CD14-positive monocyte (primary cell): ENCODE results near the gene CLEC2B. TPM values are rescaled to one million over a fixed set of nuclear protein-coding genes. Genes with fewer than 3 reads are reported as not detected.
A peak's percentile ranks its signal among the peaks of the same experiment; 100 is the strongest.

Source experiments
- DNase-seq, 3 donors: peaks; one replicate each; pipeline ENCODE4 v3.0.0-alpha.2; 2011 to 2022
- H2AFZ ChIP-seq: 2 replicates; pipeline ENCODE4 v1.6.0; 2012; ENCODE audit warnings: mild to moderate bottlenecking, low read depth, low read length, inconsistent platforms; ENCODE audit not compliant: insufficient read depth, poor library complexity, severe bottlenecking
- H3K27ac ChIP-seq, 2 donors: 1 replicate in 1 of 2; 2 replicates in 1 of 2; pipeline ENCODE4 v1.5.1; 2012 to 2013; ENCODE audit warnings: low read length in 2 of 2, control low read depth in 1 of 2, inconsistent platforms in 1 of 2, low read depth in 1 of 2, mild to moderate bottlenecking in 1 of 2
- H3K27me3 ChIP-seq, 2 donors: one replicate each; pipeline versions ENCODE4 v1.6.0 to v1.6.1; 2011 to 2013; ENCODE audit warnings: low read length in 2 of 2; ENCODE audit not compliant: control insufficient read depth in 2 of 2, insufficient read depth in 2 of 2
- H3K36me3 ChIP-seq, 2 donors: replicated peaks in 1 of 2; 1 replicate in 1 of 2; 2 replicates in 1 of 2; pipeline versions ENCODE4 v1.5.1 to v1.6.1; 2012 to 2013; ENCODE audit warnings: low read length in 2 of 2, control low read depth in 1 of 2, inconsistent platforms in 1 of 2, mild to moderate bottlenecking in 1 of 2; ENCODE audit not compliant: insufficient read depth in 2 of 2, control insufficient read depth in 1 of 2
- H3K4me1 ChIP-seq, 2 donors: 1 replicate in 1 of 2; 2 replicates in 1 of 2; pipeline versions ENCODE4 v1.5.1 to v1.6.1; 2012 to 2013; ENCODE audit warnings: low read length in 2 of 2, control low read depth in 1 of 2, inconsistent platforms in 1 of 2, mild to moderate bottlenecking in 1 of 2, moderate library complexity in 1 of 2; ENCODE audit not compliant: insufficient read depth in 2 of 2, control insufficient read depth in 1 of 2
- H3K4me2 ChIP-seq: replicated peaks from 2 replicates; pipeline ENCODE3; 2012; ENCODE audit warnings: low read length, moderate library complexity, mild to moderate bottlenecking; ENCODE audit not compliant: poor library complexity, severe bottlenecking; ENCODE audit errors: extremely low read depth
- H3K4me3 ChIP-seq, 3 experiments: fragments of 200-600 bp in 1 of 3; sonication (generic) in 1 of 3; replicated peaks in 1 of 3; 1 replicate in 2 of 3; 2 replicates in 1 of 3; pipeline ENCODE4 v1.5.1; 2011 to 2013; ENCODE audit warnings: low read length in 3 of 3, mild to moderate bottlenecking in 3 of 3, control low read depth in 2 of 3, low read depth in 2 of 3, inconsistent platforms in 1 of 3, moderate library complexity in 1 of 3
- H3K79me2 ChIP-seq: 2 replicates; pipeline ENCODE4 v1.6.0; 2012; ENCODE audit warnings: mild to moderate bottlenecking, control low read depth, inconsistent platforms, low read length, moderate library complexity; ENCODE audit not compliant: insufficient read depth
- H3K9ac ChIP-seq: 2 replicates; pipeline ENCODE4 v1.6.0; 2017; ENCODE audit warnings: low read length, mild to moderate bottlenecking; ENCODE audit not compliant: insufficient read depth, poor library complexity, severe bottlenecking
- H3K9me3 ChIP-seq, 2 donors: replicated peaks in 1 of 2; 1 replicate in 1 of 2; 2 replicates in 1 of 2; pipeline versions ENCODE4 v1.5.1 to v1.6.1; 2012 to 2013; ENCODE audit warnings: low read length in 2 of 2, control low read depth in 1 of 2; ENCODE audit not compliant: control insufficient read depth in 1 of 2, insufficient read depth in 1 of 2
- H4K20me1 ChIP-seq: 2 replicates; pipeline ENCODE4 v1.6.0; 2012; ENCODE audit warnings: mild to moderate bottlenecking, low read length, control low read depth, moderate library complexity; ENCODE audit not compliant: insufficient read depth
- H3K27ac Mint-ChIP-seq, 7 donors: one replicate each; pipeline ENCODE4 v1.8.0; 2020; ENCODE audit warnings: mild to moderate bottlenecking in 7 of 7, mixed read lengths in 7 of 7, moderate library complexity in 6 of 7, inconsistent platforms in 2 of 7
- H3K27me3 Mint-ChIP-seq, 3 donors: one replicate each; pipeline ENCODE4 v1.8.0; 2021 to 2022; ENCODE audit warnings: low read depth in 3 of 3, mild to moderate bottlenecking in 3 of 3, mixed read lengths in 3 of 3, moderate library complexity in 3 of 3, inconsistent platforms in 1 of 3
- H3K36me3 Mint-ChIP-seq, 2 donors: one replicate each; pipeline ENCODE4 v1.8.0; 2020; ENCODE audit warnings: mixed read lengths in 2 of 2, inconsistent platforms in 1 of 2, mild to moderate bottlenecking in 1 of 2
- H3K4me1 Mint-ChIP-seq: one replicate; pipeline ENCODE4 v1.8.0; 2020; ENCODE audit warnings: mild to moderate bottlenecking, mixed read lengths
- H3K4me3 Mint-ChIP-seq, 2 donors: one replicate each; pipeline ENCODE4 v1.8.0; 2020; ENCODE audit warnings: mild to moderate bottlenecking in 2 of 2, mixed read lengths in 2 of 2, moderate library complexity in 1 of 2
- H3K9me3 Mint-ChIP-seq, 7 donors: one replicate each; pipeline ENCODE4 v1.8.0; 2020 to 2022; ENCODE audit warnings: mixed read lengths in 7 of 7, mild to moderate bottlenecking in 6 of 7, moderate library complexity in 6 of 7, inconsistent platforms in 2 of 7
- WGBS: methylation state at CpG from one replicate; pipeline ENCODE4 v1.1.5; 2013; ENCODE audit warnings: missing lambda C conversion rate; ENCODE audit not compliant: insufficient coverage; 5-methylcytosine and 5-hydroxymethylcytosine counted together
- intact Hi-C, 2 donors: fragments of 100-400 bp; cut with micrococcal nuclease; formaldehyde crosslinking; loops; one replicate each; pipeline versions ENCODE4 v1.15.0 to v1.15.1; 2023
- polyA plus RNA-seq, 3 donors: library from polyadenylated mRNA; depleted of rRNA in 1 of 3; unstranded in 2 of 3; stranded (reverse) in 1 of 3; fragments of 300-500 nt in 2 of 3; fragments of >200 nt in 1 of 3; fragmentation: Illumina TruSeq in 2 of 3; gene quantifications; 1 replicate in 2 of 3; 2 replicates in 1 of 3; pipeline ENCODE4 v1.2.3, GENCODE V29; 2012 to 2021
- TF ChIP-seq, protein P1 (sequence below): fragments of 200-600 bp; IDR thresholded peaks from one replicate; pipeline ENCODE4 v1.8.0; 2022; ENCODE audit warnings: antibody characterized with exemption, mild to moderate bottlenecking

Gene CLEC2B
- polyA plus RNA-seq, 3 donors, result 52.1 to 80.3 (median 59.4) TPM

DNA sequence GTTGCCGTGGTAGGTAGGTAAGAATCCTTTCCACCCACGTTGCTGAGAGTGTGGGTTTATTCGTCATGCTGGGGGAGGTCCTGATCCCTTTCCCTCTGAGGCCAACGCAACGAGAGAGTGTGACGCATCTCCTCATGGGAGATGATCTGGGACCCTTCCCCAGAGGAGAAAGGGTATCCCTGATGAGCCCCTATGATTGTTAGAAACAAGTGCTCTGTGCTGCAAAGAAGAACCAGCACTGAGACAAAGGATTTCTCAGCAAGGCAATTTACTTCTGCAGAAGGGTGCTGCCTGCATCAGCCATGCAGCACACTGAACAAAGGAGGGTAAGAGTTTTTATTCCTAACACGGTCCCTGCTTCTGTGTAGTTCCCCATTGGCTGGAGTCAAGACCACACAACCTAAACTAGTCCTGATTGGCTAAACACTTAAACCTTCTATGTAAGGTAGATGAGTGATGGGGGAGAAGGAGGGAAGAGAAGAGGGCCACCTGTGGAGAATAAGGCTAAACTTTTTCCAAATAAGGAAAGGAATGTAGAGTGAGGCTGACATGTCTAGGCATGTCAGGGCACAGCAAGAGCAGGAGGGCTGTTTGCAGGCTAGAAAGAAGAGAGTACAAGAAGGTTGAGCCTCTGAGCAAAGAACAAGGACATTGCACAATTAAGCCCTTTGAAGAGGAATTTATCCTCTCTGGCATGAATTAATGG is 41.7 kb upstream of the CLEC2B start:
- H3K4me3 ChIP-seq, result peak overlapping the region in 1 of 3 experiments; percentile 8
- 76% methylated on average over 6 of the region's 7 CpGs for WGBS
- no peaks in the 10 kb centered on the region for H3K4me1 ChIP-seq
- Mint-ChIP-seq H3K27ac (no peak overlapping the region), H3K9me3 (peaks cover 35 to 50% (median 43%) of the 10 kb centered on the region in 7 donors), H3K36me3 (peaks cover 3 to 7% of the 10 kb centered on the region in 2 donors), H3K4me1 (no peaks in the 10 kb centered on the region), H3K4me3 (no peak overlapping the region), H3K27me3 (peaks cover 0 to 4% (median 3%) of the 10 kb centered on the region in 3 donors)
- H3K9me3 ChIP-seq, result peaks cover 34 to 37% of the 10 kb centered on the region in 2 donors
- no peak overlapping the region for H3K27ac ChIP-seq
- H3K9ac ChIP-seq, result no peak overlapping the region
- no peaks in the 10 kb centered on the region for H4K20me1 ChIP-seq
- no peak for DNase-seq
- intact Hi-C loops, result no loop called here
- H3K27me3 ChIP-seq, result no peaks in the 10 kb centered on the region
- H3K79me2 ChIP-seq, result no peaks in the 10 kb centered on the region
- TF ChIP-seq, protein P1, sequence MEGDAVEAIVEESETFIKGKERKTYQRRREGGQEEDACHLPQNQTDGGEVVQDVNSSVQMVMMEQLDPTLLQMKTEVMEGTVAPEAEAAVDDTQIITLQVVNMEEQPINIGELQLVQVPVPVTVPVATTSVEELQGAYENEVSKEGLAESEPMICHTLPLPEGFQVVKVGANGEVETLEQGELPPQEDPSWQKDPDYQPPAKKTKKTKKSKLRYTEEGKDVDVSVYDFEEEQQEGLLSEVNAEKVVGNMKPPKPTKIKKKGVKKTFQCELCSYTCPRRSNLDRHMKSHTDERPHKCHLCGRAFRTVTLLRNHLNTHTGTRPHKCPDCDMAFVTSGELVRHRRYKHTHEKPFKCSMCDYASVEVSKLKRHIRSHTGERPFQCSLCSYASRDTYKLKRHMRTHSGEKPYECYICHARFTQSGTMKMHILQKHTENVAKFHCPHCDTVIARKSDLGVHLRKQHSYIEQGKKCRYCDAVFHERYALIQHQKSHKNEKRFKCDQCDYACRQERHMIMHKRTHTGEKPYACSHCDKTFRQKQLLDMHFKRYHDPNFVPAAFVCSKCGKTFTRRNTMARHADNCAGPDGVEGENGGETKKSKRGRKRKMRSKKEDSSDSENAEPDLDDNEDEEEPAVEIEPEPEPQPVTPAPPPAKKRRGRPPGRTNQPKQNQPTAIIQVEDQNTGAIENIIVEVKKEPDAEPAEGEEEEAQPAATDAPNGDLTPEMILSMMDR, result no peak
- no peak overlapping the region for H2AFZ ChIP-seq
- H3K4me2 ChIP-seq, result no peak overlapping the region
- peaks cover 0 to 6% of the 10 kb centered on the region in 2 donors for H3K36me3 ChIP-seq

DNA sequence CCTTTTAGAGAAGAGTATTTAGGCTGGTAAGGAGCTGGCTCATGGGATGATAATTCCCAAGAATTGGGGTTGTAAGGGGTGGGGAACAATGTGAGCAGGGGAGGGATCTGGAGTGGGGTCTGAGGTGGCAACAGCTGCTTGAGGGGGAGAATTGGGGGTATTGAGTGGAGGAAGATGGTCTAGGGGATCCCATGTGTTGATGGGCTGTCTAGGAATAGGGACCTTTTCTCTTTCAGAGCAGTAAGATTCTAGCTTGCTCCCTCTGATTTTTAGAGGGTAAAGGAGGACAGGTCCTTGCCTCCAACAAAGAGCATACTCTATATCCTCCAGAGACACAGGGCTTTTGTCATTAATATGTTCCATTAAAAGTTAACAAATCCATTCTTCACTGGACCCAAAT is 40.6 kb upstream of the CLEC2B start:
- Histone ChIP-seq H3K27ac (no peak overlapping the region), H3K4me1 (no peaks in the 10 kb centered on the region), H3K4me2 (no peak overlapping the region), H3K36me3 (peaks cover 0 to 6% of the 10 kb centered on the region in 2 donors), H3K27me3 (no peaks in the 10 kb centered on the region), H3K9me3 (peaks cover 37% of the 10 kb centered on the region in 2 donors), H3K4me3 (no peak overlapping the region), H3K79me2 (no peaks in the 10 kb centered on the region), H2AFZ (no peak overlapping the region), H4K20me1 (no peaks in the 10 kb centered on the region), H3K9ac (no peak overlapping the region)
- peaks cover 0 to 7% (median 3%) of the 10 kb centered on the region in 3 donors for H3K27me3 Mint-ChIP-seq
- H3K4me1 Mint-ChIP-seq, result no peaks in the 10 kb centered on the region
- TF ChIP-seq, protein P1, result no peak
- H3K36me3 Mint-ChIP-seq, result peaks cover 3 to 7% of the 10 kb centered on the region in 2 donors
- DNase-seq, result no peak
- peaks cover 41 to 57% (median 47%) of the 10 kb centered on the region in 7 donors for H3K9me3 Mint-ChIP-seq
- H3K27ac Mint-ChIP-seq, result no peak overlapping the region
- no peak overlapping the region for H3K4me3 Mint-ChIP-seq
- intact Hi-C loops, result no loop called here
